ENCODE data around the gene NXPE1. TPM values are rescaled to one million over a fixed set of nuclear protein-coding genes. Genes with fewer than 3 reads are reported as not detected.
A peak's percentile ranks its signal among the peaks of the same experiment; 100 is the strongest.
"Not testable (repeated sequence)": the region's sequence is repeated elsewhere in the genome, so short reads cannot be mapped to it uniquely, and the experiment has no call there.

NXPE1 gene
- not detected for total RNA-seq

- TF ChIP-seq CTCF (IDR thresholded peaks at IDR 0.05) (no peak), POLR2A (IDR thresholded peaks at IDR 0.05) (no peak)
- H3K36me3 ChIP-seq = no peaks in the 10 kb centered on the region
- no peak for DNase-seq
- H3K4me1 ChIP-seq = no peaks in the 10 kb centered on the region
- no peak within 1 kb of the TSS for H3K4me3 ChIP-seq
- H3K27me3 ChIP-seq = no peaks in the 10 kb centered on the region
- no peak within 1 kb of the TSS for H3K27ac ChIP-seq
- WGBS, 2 donors = 74 to 75% methylated on average over 4 of the region's 4 CpGs
- intact Hi-C loops (cut with DNase I) = no loop called here
- H3K9me3 ChIP-seq = no peaks in the 10 kb centered on the region
Measured at GRCh38 chr11:114559425-114560310, at the start of gene NXPE1. TSS of gene NXPE1 (minus strand) at chr11:114559881. CDS start at chr11:114551201, 8,680 bp downstream.

- peaks cover 0 to 8% (median 0%) of the 10 kb centered on the region in 3 donors for H3K9me3 ChIP-seq
- no peaks in the 10 kb centered on the region for H3K27me3 ChIP-seq
- H3K4me1 ChIP-seq = no peaks in the 10 kb centered on the region
- 72 to 73% methylated on average over 8 to 9 of the region's 9 CpGs for WGBS, 2 donors
- TF ChIP-seq CTCF (IDR thresholded peaks at IDR 0.05) = no peak
- no peak for TF ChIP-seq POLR2A (IDR thresholded peaks at IDR 0.05)
- H3K4me3 ChIP-seq = no peak overlapping the region
- H3K27ac ChIP-seq = no peak overlapping the region
- intact Hi-C loops (cut with DNase I) = no loop called here
- DNase-seq = no peak
- H3K36me3 ChIP-seq = no peaks in the 10 kb centered on the region
Measured at GRCh38 chr11:114609429-114609828, 49.7 kb upstream of the NXPE1 start.

- H3K4me3 ChIP-seq; intact Hi-C loops (cut with DNase I); H3K9me3 ChIP-seq; H3K4me1 ChIP-seq; DNase-seq; H3K27ac ChIP-seq; H3K36me3 ChIP-seq; H3K27me3 ChIP-seq: not testable (repeated sequence)
- 73 to 75% methylated on average over 9 of the region's 9 CpGs for WGBS, 2 donors
Measured at GRCh38 chr11:114608605-114609004, 48.9 kb upstream of the NXPE1 start.

GRCh38 chr11:114607753-114608459 is 48.2 kb upstream of the NXPE1 start:
- no peaks in the 10 kb centered on the region for H3K27me3 ChIP-seq
- H3K4me3 ChIP-seq = no peak overlapping the region
- no peaks in the 10 kb centered on the region for H3K36me3 ChIP-seq
- TF ChIP-seq POLR2A (IDR thresholded peaks at IDR 0.05) (no peak), CTCF (IDR thresholded peaks at IDR 0.05) (no peak)
- WGBS, 2 donors = 71 to 81% methylated on average over 11 of the region's 11 CpGs
- no peak for DNase-seq
- peaks cover 0 to 8% (median 0%) of the 10 kb centered on the region in 3 donors for H3K9me3 ChIP-seq
- no peak overlapping the region for H3K27ac ChIP-seq
- intact Hi-C loops (cut with DNase I) = no loop called here
- no peaks in the 10 kb centered on the region for H3K4me1 ChIP-seq

- H3K36me3 ChIP-seq; intact Hi-C loops (cut with DNase I); H3K4me3 ChIP-seq; H3K9me3 ChIP-seq; H3K27ac ChIP-seq; H3K27me3 ChIP-seq; H3K4me1 ChIP-seq; DNase-seq: not testable (repeated sequence)
- WGBS, 2 donors = 84 to 87% methylated on average over 5 of the region's 5 CpGs
Measured at GRCh38 chr11:114606802-114607075, 47.1 kb upstream of the NXPE1 start.

GRCh38 chr11:114606003-114606801 is 46.5 kb upstream of the NXPE1 start:
- TF ChIP-seq POLR2A (IDR thresholded peaks at IDR 0.05) (no peak), CTCF (IDR thresholded peaks at IDR 0.05) (peak in 1 of 6 experiments; percentile 20)
- no peak overlapping the region for H3K4me3 ChIP-seq
- intact Hi-C loops (cut with DNase I) = no loop called here
- no peak overlapping the region for H3K27ac ChIP-seq
- H3K27me3 ChIP-seq = no peaks in the 10 kb centered on the region
- no peak for DNase-seq
- 72 to 79% methylated on average over 9 of the region's 9 CpGs for WGBS, 2 donors
- no peaks in the 10 kb centered on the region for H3K36me3 ChIP-seq
- H3K4me1 ChIP-seq = no peaks in the 10 kb centered on the region
- H3K9me3 ChIP-seq = peaks cover 0 to 8% (median 0%) of the 10 kb centered on the region in 3 donors
